ENCODE measurements around the gene NUBP1.
"Not testable (repeated sequence)": the region's sequence is repeated elsewhere in the genome, so short reads cannot be mapped to it uniquely, and the experiment has no call there.

The NUBP1 gene

DNA sequence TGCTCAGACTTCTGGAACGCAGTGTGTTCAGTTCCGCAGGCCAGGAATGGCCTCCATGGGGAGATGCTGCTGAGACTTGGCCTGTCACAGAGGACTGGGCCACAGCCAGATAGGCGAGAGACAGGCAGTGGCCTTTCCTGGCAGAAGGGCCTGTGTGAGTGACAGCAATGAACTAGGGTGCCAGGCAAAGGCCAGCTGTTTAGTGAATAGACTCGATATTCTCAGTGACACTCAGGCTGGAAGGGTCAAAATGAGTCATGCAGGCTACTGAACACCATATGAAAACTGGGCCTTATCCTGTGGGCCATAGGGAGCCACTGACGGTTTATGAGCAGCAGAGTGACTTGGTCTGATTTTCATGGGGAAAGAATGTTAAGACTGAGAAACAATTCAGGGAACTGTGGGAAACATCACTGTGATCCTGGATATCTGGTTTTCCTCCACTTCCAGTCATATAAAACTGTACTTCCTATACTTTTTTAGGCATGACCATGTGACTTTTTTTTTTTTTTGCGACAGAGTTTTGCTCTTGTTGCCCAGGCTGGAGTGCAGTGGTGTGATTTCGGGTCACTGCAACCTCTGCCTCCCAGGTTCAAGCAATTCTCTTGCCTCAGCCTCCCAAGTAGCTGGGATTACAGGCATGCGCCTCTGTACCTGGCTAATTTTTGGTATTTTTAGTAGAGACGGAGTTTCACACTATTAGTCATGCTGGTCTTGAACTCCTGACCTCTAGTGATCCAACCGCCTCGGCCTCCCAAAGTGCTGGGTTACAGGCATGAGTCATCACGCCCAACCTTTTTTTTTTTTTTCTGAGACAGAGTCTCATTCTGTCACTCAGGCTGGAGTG lies 5.2 kb upstream of the NUBP1 start:
- Histone ChIP-seq H3K4me3 (ENCODE audit: low read depth, low read length) (no peak overlapping the region), H3K4me1 (ENCODE audit: control insufficient read depth, insufficient read depth, low read length) (no peaks in the 10 kb centered on the region), H3K36me3 (ENCODE audit: control insufficient read depth, insufficient read depth, low read length) (no peaks in the 10 kb centered on the region), H3K9me3 (ENCODE audit: control insufficient read depth, insufficient read depth, low read depth, low read length) (no peaks in the 10 kb centered on the region), H3K27ac (ENCODE audit: low read depth, low read length) (no peak overlapping the region), H3K9ac (ENCODE audit: low read length) (no peak overlapping the region), H3K27me3 (ENCODE audit: control insufficient read depth, insufficient read depth, low read length) (no peaks in the 10 kb centered on the region)

DNA sequence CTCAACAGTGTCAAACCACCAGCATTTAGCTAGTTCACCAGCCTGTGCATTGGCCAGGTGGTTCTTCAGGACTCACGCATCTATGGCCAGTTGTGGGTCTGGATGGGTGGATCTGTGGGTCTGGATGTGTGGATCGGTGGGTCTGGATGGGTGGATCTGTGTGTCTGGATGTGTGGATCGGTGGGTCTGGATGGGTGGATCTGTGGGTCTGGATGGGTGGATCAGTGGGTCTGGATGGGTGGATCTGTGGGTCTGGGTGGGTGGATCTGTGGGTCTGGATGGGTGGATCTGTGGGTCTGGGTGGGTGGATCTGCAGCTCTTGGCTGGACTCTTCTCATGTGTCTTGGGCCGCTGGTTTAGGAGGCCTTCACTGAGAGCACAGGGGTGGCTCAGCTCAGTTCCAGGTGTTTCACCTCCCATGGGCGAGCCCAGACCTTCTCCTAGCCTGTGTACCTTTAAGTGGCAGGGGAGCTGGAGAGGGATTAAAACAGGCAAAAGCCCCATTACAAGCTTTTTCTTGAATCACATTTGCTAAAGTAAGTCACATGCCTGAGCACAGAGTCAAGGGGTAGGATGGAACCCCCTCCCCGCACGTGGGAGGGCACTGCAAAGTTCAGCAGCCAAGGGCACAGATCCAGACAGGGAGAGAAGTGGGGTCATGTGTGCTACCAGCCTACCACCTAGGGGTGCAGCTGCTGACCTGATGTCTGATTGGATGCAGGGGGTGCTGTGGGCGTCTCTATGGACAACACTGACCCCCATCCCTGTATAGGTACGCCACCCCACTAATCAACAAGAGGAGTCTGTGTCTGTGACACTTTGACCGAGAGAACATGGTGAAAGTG lies 3.4 kb upstream of the NUBP1 start:
- Histone ChIP-seq H3K27me3 (ENCODE audit: control insufficient read depth, insufficient read depth, low read length) (no peaks in the 10 kb centered on the region), H3K9me3 (ENCODE audit: control insufficient read depth, insufficient read depth, low read depth, low read length) (no peaks in the 10 kb centered on the region), H3K4me3 (ENCODE audit: low read depth, low read length) (no peak overlapping the region), H3K4me1 (ENCODE audit: control insufficient read depth, insufficient read depth, low read length) (no peaks in the 10 kb centered on the region), H3K9ac (ENCODE audit: low read length) (no peak overlapping the region), H3K27ac (ENCODE audit: low read depth, low read length) (no peak overlapping the region), H3K36me3 (ENCODE audit: control insufficient read depth, insufficient read depth, low read length) (no peaks in the 10 kb centered on the region)

DNA sequence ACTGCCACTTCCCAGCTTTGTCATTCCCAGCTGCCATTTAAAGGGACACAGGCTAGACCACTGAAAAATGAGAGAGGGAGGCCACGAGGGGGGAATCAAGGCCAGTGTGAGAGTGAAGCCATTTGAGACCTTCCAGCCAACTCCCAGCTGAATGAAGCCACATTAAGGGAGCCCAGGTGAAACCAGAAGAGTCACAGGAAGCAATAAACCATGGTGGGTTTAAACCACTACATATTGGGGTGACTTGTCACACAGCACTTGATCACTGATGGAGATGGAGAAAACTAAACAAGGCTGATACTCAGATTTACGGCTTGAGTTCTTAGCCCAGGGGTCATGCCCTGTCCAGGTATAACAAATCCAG lies 2.8 kb upstream of the NUBP1 start:
- H3K4me1 ChIP-seq (ENCODE audit: control insufficient read depth, insufficient read depth, low read length): no peaks in the 10 kb centered on the region
- no peaks in the 10 kb centered on the region for H3K36me3 ChIP-seq (ENCODE audit: control insufficient read depth, insufficient read depth, low read length)
- no peak overlapping the region for H3K27ac ChIP-seq (ENCODE audit: low read depth, low read length)
- no peaks in the 10 kb centered on the region for H3K27me3 ChIP-seq (ENCODE audit: control insufficient read depth, insufficient read depth, low read length)
- no peak overlapping the region for H3K9ac ChIP-seq (ENCODE audit: low read length)
- H3K4me3 ChIP-seq (ENCODE audit: low read depth, low read length): no peak overlapping the region
- H3K9me3 ChIP-seq (ENCODE audit: control insufficient read depth, insufficient read depth, low read depth, low read length): no peaks in the 10 kb centered on the region

DNA sequence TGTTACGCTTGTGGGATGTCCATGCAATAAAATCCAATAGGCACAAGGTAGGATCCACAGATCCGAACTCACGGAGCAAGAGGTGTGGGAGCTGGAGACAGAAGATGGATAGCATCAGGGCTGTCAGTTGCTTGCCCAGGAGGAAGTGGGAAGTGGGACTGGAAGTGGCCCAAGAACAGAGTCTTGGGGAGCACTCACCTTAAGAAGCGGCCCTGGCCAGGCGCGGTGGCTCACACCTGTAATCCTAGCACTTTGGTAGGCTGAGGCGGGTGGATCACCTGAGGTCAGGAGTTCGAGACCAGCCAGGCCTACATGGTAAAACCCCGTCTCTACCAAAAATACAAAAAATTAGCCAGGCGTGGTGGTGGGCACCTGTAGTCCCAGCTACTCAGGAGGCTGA lies 2.4 kb upstream of the NUBP1 start:
- H3K27ac ChIP-seq (ENCODE audit: low read depth, low read length); H3K9me3 ChIP-seq (ENCODE audit: control insufficient read depth, insufficient read depth, low read depth, low read length); H3K4me3 ChIP-seq (ENCODE audit: low read depth, low read length); H3K9ac ChIP-seq (ENCODE audit: low read length); H3K27me3 ChIP-seq (ENCODE audit: control insufficient read depth, insufficient read depth, low read length); H3K4me1 ChIP-seq (ENCODE audit: control insufficient read depth, insufficient read depth, low read length); H3K36me3 ChIP-seq (ENCODE audit: control insufficient read depth, insufficient read depth, low read length): not testable (repeated sequence)

DNA sequence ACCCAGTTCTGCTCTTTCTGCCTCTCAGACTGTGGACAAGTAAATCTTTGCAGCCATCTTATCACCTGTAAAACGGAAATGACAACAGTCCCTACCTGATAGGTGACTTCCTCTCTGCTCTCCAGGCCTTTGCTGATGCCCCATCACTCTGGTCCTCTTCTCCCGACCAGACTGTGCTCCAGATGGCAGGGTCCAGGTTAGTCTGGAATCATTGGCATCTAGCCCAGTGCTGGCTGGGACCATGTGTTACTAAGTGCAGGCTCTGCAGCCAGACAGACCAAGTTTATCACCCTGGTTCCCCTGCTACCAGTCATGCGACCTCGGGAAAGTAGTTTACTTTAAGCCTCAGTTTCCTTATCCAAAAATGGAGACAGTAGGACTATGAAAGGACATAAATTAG lies 1.8 kb upstream of the NUBP1 start:
- Histone ChIP-seq H3K36me3 (ENCODE audit: control insufficient read depth, insufficient read depth, low read length) (peaks cover under 1% of the 10 kb centered on the region; the same call in 1 of the 2 replicates), H3K27ac (ENCODE audit: low read depth, low read length) (no peak overlapping the region), H3K9ac (ENCODE audit: low read length) (no peak overlapping the region), H3K9me3 (ENCODE audit: control insufficient read depth, insufficient read depth, low read depth, low read length) (no peaks in the 10 kb centered on the region), H3K27me3 (ENCODE audit: control insufficient read depth, insufficient read depth, low read length) (no peaks in the 10 kb centered on the region), H3K4me3 (ENCODE audit: low read depth, low read length) (no peak overlapping the region), H3K4me1 (ENCODE audit: control insufficient read depth, insufficient read depth, low read length) (no peaks in the 10 kb centered on the region)

DNA sequence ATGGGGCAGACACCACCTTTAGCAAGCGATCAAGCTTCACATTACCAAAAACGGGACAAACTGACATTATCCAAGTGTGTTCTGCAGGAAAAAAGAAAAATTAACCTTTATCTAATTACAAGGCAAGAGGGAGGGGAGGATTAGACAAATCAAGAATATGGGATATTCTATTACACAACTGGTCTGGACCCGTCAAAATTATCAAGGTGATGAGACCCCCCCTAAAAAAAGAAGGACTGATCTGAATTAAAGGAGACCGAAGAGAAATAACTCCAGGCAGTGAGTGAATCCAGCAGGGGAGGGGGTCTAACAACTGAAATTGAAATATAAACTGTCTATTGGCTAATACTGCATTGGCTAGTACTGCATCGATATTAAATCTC lies 424 bp upstream of the NUBP1 start:
- Histone ChIP-seq H3K4me3 (ENCODE audit: low read depth, low read length) (peak overlapping the region; percentile 90), H3K27ac (ENCODE audit: low read depth, low read length) (no peak overlapping the region), H3K9ac (ENCODE audit: low read length) (no peak overlapping the region), H3K4me1 (ENCODE audit: control insufficient read depth, insufficient read depth, low read length) (no peaks in the 10 kb centered on the region), H3K36me3 (ENCODE audit: control insufficient read depth, insufficient read depth, low read length) (peaks cover 6% of the 10 kb centered on the region; the same call in 1 of the 2 replicates), H3K27me3 (ENCODE audit: control insufficient read depth, insufficient read depth, low read length) (no peaks in the 10 kb centered on the region), H3K9me3 (ENCODE audit: control insufficient read depth, insufficient read depth, low read depth, low read length) (no peaks in the 10 kb centered on the region)

DNA sequence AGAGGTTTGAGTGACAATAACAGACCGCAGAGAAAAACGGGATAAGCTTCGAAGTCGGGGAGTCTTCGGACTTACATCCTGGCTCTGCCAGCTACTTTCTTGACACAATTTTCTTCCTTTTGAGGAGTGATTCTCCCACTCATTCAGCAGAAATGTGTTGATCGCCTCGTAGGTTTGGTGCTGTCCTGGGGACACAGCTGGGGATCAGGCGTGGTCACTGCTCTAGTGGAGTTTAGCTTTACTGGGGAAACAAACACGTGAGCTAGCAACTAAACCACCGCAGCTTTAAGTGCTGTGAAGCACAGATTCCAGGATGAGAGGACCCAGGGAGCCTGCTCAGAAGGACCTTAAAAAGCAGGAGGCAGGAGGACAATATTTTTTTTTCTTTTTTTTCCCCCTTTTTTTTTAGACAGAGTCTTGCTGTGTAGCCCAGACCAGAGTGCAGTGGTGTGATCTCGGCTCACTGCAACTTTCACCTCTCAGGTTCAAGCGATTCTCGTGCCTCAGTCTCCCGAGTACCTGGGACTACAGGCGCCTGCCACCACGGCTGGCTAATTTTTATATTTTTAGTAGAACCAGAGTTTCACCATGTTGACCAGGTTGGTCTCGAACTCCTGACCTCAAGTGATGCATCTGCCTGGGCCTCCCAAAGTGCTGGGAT lies 858 bp downstream of the NUBP1 start:
- Histone ChIP-seq H3K36me3 (ENCODE audit: control insufficient read depth, insufficient read depth, low read length) (peaks cover 13% of the 10 kb centered on the region), H3K4me1 (ENCODE audit: control insufficient read depth, insufficient read depth, low read length) (no peaks in the 10 kb centered on the region), H3K27ac (ENCODE audit: low read depth, low read length) (no peak overlapping the region), H3K9me3 (ENCODE audit: control insufficient read depth, insufficient read depth, low read depth, low read length) (no peaks in the 10 kb centered on the region), H3K27me3 (ENCODE audit: control insufficient read depth, insufficient read depth, low read length) (no peaks in the 10 kb centered on the region), H3K4me3 (ENCODE audit: low read depth, low read length) (peak overlapping the region; percentile 61), H3K9ac (ENCODE audit: low read length) (peak overlapping the region; percentile 60)

DNA sequence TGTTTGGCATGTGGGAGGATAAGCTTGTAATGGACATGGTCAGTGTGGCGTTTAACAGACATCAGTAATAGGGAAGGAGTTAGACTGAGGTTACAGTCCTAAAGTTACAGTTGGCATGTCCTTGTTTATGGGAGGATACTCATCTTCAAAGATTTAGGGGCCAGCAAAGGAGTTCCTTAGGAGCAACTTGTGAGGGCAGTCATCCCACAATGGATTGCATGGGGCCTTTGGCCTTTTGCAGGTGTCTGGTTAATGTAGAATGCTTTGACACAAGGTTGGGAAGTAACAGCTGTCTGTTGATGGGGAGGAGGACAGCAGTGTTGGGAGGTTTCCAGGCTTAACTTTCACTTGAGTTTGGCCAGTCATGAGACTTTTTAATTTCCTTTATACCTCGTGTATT lies 2.2 kb downstream of the NUBP1 start:
- Histone ChIP-seq H3K36me3 (ENCODE audit: control insufficient read depth, insufficient read depth, low read length) (peaks cover 15% of the 10 kb centered on the region), H3K27me3 (ENCODE audit: control insufficient read depth, insufficient read depth, low read length) (no peaks in the 10 kb centered on the region), H3K27ac (ENCODE audit: low read depth, low read length) (no peak overlapping the region), H3K9me3 (ENCODE audit: control insufficient read depth, insufficient read depth, low read depth, low read length) (no peaks in the 10 kb centered on the region), H3K9ac (ENCODE audit: low read length) (no peak overlapping the region), H3K4me3 (ENCODE audit: low read depth, low read length) (no peak overlapping the region), H3K4me1 (ENCODE audit: control insufficient read depth, insufficient read depth, low read length) (no peaks in the 10 kb centered on the region)

DNA sequence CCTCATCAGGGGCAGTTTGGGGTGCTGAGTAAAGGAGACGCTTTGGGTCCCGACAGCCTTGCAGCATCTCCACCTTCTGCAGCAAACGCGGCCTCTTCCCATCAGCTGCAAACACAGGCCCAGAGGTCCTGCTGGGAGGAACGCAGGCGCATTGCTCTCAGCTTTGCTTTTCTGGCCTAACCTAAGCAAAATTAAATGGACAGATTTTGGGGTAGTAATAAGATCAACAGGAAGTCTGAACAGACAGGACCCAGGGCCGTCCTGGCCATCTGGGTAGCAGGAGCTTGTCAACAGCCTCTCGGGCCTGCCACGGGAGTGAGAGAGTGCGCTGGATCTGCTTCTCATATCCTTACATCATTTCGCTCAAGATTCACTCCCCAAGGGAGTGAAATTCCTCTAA lies 7.2 kb downstream of the NUBP1 start:
- Histone ChIP-seq H3K9ac (ENCODE audit: low read length) (no peak overlapping the region), H3K4me1 (ENCODE audit: control insufficient read depth, insufficient read depth, low read length) (no peaks in the 10 kb centered on the region), H3K27ac (ENCODE audit: low read depth, low read length) (no peak overlapping the region), H3K9me3 (ENCODE audit: control insufficient read depth, insufficient read depth, low read depth, low read length) (no peaks in the 10 kb centered on the region), H3K27me3 (ENCODE audit: control insufficient read depth, insufficient read depth, low read length) (no peaks in the 10 kb centered on the region), H3K4me3 (ENCODE audit: low read depth, low read length) (no peak overlapping the region), H3K36me3 (ENCODE audit: control insufficient read depth, insufficient read depth, low read length) (peaks cover 27% of the 10 kb centered on the region)

DNA sequence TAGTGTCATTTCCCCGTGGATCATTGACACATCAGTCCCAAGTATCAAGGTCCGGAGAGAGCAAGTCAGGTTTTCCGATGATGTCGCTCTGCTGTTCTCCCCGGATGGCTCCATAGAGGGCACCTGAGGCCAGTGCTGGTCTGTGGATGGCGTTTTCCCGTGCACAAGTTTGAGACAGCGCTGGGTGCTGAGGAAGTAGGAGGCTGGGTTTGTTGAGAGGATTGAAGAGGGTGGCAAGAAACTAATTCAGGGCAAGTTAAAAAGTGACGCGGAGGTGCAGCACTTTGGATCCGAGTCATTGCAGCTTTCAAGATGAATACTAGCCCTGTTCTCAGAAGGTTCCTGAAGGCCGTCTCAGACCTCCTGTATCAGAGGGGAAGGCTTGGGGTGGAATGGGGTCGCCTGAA lies 7.7 kb downstream of the NUBP1 start:
- Histone ChIP-seq H3K27ac (ENCODE audit: low read depth, low read length) (no peak overlapping the region), H3K27me3 (ENCODE audit: control insufficient read depth, insufficient read depth, low read length) (no peaks in the 10 kb centered on the region), H3K9me3 (ENCODE audit: control insufficient read depth, insufficient read depth, low read depth, low read length) (no peaks in the 10 kb centered on the region), H3K4me1 (ENCODE audit: control insufficient read depth, insufficient read depth, low read length) (no peaks in the 10 kb centered on the region), H3K9ac (ENCODE audit: low read length) (no peak overlapping the region), H3K4me3 (ENCODE audit: low read depth, low read length) (no peak overlapping the region), H3K36me3 (ENCODE audit: control insufficient read depth, insufficient read depth, low read length) (peaks cover 27% of the 10 kb centered on the region)
